Prostate gland (tissue), 2 donors: ENCODE results near the gene CHCT1.
A peak's percentile ranks its signal among the peaks of the same experiment; 100 is the strongest.

Experiments used
- CTCF ChIP-seq, 4 experiments: fragments of 200-600 bp in 2 of 4; fragments of 450-650 bp in 2 of 4; sonication (generic) in 2 of 4; IDR thresholded peaks; 1 replicate in 3 of 4; 2 replicates in 1 of 4; pipeline ENCODE4 v1.5.1; 2016 to 2019; ENCODE audit warnings: antibody characterized with exemption in 4 of 4, mild to moderate bottlenecking in 2 of 4, moderate library complexity in 2 of 4
- POLR2A ChIP-seq: fragments of 450-650 bp; IDR thresholded peaks from one replicate; pipeline ENCODE4 v1.6.1; 2016; ENCODE audit warnings: antibody characterized with exemption, mild to moderate bottlenecking

- TF ChIP-seq CTCF (IDR thresholded peaks at IDR 0.05) (peak; percentile 51 to 90 (median 70)), POLR2A (no peak)
These were observed 772 bp upstream of the CHCT1 start for GRCh38 chr17:60421273-60422161.
